Measurements from ENCODE around the gene PITX1. TPM values are rescaled to one million over a fixed set of nuclear protein-coding genes. Genes with fewer than 3 reads are reported as not detected.

PITX1 gene
- polyA plus RNA-seq, 3 donors, result not detected

- no peak for DNase-seq (ENCODE audit: extremely low read depth in 1 of 11, low read depth in 9 of 11, low spot score in 4 of 11)
These were observed 1.4 kb downstream of the PITX1 start for GRCh38 chr5:135032695-135032998.

- DNase-seq (ENCODE audit: extremely low read depth in 1 of 11, low read depth in 9 of 11, low spot score in 4 of 11), result no peak
These were observed 2.0 kb downstream of the PITX1 start for GRCh38 chr5:135031813-135032694.

DNA sequence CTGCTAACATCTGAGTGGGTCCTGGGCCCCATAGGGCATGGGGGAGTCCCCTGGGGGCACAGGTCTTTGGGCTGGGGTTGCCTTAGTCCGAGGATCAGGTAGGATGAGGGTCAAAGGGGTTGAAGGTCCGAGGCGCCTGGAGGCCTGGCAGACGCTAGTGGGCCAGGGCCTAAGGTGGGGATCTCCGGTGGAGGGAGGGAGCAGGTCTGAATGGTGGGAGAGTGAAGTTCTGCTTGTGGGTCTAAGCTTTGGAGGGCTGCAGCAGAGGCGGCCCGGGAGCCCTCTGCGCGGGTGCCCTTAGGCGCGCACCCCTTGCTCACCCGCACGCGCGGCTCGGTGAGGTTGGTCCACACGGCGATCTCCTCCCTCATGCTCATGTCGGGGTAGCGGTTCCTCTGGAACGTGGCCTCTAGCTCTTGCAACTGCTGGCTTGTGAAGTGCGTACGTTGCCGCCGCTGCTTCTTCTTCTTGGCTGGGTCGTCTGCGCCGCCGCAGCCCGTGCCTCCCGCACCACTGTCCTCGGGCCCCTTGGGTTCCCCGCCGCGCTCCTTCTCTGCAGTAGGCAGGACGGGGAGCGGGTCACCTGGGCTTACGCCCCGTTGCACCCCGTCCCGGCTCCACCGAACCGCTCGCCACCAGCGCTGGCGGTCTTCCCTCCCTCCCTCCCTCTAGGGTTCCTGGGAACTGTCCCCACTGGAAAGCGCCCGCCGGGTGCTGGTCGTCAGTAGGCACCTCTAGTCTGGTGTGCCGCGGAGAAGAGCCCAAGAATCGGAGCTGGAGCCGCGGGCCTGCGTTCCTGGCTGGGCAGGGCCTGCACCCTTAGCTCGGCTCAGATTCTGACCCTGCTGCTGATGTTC lies 2.8 kb downstream of the PITX1 start:
- DNase-seq (ENCODE audit: extremely low read depth in 1 of 11, low read depth in 9 of 11, low spot score in 4 of 11), result no peak

DNA sequence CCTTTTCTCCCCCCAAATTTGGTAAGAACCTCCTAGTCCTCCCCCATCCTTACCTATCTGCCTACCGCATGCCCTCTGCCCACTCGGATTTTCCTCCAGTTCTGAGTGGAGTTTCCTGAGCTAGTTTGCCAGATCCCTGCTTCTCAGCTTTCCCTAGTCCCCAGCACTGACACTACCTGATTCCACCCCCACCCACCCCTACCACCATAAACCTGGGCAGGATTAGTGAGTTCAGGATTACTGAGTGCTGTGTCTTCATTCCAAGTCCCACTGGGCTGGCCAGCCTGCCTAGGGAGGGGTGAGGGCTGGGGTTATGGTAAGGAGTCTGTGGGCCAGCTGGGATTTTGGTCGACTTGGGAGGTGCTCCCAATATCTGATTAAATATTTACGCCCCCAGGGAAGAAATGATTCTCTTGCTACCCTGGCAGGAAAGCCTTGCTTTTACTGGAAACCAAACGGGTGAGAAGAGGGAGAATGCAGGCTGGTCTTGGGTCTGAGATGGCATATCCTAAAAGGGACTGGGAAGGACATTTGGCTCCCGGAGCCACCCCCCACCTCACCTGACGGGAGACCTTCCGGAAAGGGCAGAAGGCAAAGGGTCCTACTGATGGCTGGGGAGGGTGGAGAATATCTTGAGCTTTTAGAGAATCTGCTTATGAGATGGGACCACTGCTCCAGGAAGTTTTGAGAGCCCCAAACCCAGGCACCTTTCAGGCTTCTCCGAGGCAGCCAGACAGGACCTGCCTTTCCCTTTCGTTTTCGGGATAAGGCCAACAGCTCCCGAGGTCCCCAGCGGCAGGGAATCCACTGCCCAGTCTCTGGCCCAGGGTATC lies 3.7 kb downstream of the PITX1 start:
- no peak for DNase-seq (ENCODE audit: extremely low read depth in 1 of 11, low read depth in 9 of 11, low spot score in 4 of 11)

DNA sequence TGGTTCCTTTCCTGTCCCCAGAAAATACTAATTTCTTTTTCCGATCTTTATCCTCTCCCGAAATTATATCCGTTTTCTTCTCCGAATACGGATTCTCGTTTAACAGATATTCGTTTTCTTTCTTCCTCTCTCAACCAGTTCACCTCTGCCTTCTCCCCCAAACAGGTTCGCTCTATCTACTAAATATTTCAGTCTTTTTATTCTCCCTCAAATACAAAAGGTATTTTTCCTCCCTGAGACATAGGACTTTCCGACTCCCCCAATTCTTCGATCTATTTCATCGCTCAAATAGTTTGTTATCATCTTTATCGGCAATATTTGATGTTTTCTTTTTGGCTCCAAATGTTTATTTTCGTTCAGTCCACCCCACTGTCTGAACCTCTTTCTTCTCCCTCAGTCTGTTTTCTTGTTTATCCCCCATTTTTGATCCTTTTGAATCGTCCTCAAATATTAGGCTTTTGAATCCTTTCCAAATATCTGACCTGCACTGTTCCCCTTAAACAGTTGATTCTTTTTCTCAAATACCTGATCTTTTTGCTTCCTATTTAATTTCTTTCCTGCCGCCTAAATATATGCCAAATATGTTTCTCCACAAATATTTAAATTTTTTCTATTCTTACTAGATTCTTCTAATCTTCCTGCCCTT lies 4.4 kb downstream of the PITX1 start:
- no peak for DNase-seq (ENCODE audit: extremely low read depth in 1 of 11, low read depth in 9 of 11, low spot score in 4 of 11)

DNA sequence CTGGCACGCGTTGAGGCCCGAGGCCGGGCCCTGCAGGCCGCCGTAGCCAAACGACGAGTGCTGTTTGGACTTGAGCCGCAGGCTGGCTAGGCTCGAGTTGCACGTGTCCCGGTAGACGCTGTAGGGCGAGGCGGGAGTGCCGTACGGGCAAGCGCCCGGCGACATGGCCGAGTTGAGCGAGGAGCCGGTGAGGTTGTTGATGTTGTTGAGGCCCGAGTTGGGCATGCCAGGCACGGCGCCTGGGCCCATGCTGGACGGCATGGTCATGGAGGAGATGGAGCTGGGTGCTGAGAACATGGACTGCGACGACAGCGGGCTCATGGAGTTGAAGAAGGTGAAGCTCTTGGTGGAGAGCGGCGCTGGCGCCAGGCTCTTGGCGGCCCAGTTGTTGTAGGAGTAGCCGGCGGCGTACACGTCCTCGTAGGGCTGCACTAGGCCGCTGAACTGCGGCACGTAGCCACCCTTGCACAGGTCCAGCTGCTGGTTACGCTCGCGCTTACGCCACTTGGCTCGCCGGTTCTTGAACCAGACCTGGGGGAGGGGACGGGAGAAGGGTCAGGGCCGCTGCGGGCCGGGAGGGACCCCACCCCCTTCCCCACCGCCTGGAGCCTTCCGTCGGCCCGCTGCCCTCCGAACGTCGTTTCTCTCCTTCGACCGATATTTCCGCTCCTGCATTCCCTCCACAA lies 5.1 kb downstream of the PITX1 start:
- no peak for DNase-seq (ENCODE audit: extremely low read depth in 1 of 11, low read depth in 9 of 11, low spot score in 4 of 11)

GRCh38 chr5:135027697-135028615 lies 6.1 kb downstream of the PITX1 start:
- no peak for DNase-seq (ENCODE audit: extremely low read depth in 1 of 11, low read depth in 9 of 11, low spot score in 4 of 11)

GRCh38 chr5:135027266-135027696 lies 6.7 kb downstream of the PITX1 start:
- no peak for DNase-seq (ENCODE audit: extremely low read depth in 1 of 11, low read depth in 9 of 11, low spot score in 4 of 11)

DNA sequence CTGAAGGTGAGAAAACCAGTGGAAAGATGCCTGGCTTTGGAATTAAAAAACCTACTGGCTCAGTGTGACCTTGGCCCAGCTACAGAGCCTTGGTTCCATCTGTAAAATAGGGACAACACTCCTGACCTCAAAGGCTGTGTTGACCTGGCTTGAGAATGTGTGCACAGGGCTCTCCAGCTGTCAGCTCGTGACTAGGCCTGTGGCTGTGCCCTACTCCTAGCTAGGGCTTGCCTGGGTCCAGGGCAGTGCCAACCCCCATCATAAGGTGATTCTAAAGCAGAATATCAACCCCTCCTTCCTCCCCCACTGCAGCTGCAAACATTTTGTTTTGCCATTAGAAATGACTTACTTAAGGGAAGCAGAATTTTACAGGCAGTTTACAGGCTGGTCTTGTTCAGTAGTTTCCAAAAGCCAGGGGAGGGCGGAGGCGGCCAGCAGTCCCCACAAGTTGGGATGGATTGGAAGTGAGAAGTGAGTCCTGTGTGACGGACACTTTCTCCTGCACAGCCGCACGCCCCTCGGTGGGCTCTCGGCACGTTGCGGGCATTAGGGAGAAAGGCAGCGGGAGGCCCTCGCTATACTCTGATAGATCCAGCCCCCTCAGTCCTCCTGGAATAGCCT lies 7.3 kb downstream of the PITX1 start:
- no peak for DNase-seq (ENCODE audit: extremely low read depth in 1 of 11, low read depth in 9 of 11, low spot score in 4 of 11)

GRCh38 chr5:135025730-135026644 lies 8.0 kb downstream of the PITX1 start:
- no peak for DNase-seq (ENCODE audit: extremely low read depth in 1 of 11, low read depth in 9 of 11, low spot score in 4 of 11)

DNA sequence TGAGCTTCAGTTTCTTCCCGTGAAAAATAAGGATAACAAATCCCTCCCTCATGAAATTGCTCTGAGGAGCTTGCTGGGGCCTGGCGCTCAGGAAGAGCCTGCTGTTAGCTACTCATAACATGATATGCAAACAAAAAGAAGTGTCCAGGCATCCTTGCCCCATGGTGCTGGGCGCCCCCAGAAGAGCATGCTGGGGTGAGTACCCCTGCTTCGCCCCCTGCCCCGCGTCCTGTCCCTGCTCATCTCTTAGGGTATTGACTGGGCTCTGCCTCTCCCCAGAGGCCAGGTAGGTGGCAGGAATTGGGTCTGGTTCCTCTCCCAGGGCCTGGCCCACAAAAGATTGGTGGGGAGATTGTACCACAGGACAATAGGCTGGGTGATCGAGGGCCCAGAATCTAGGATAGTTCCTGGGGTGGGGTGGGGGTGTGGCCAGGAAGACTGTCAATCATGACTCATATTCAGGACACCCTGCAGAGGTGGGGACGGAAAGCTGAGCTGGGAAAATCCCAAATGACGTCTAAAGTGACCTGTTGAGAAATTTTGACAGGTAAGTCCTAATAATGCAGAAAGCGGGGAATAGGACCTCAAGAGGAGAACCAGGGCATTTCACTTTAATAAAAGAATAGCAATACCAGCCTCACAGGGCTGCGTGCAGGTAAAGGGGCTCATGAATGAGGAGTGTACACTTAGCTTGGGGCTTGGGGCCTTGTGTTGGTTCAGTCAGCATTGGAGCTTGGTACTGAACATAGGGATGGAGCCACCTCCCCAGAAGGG lies 8.9 kb downstream of the PITX1 start:
- DNase-seq (ENCODE audit: extremely low read depth in 1 of 11, low read depth in 9 of 11, low spot score in 4 of 11), result no peak

- DNase-seq (ENCODE audit: extremely low read depth in 1 of 11, low read depth in 9 of 11, low spot score in 4 of 11), result no peak
These were observed 13.7 kb downstream of the PITX1 start for GRCh38 chr5:135020111-135020895.

GRCh38 chr5:135019314-135019713 lies 14.7 kb downstream of the PITX1 start:
- DNase-seq (ENCODE audit: extremely low read depth in 1 of 11, low read depth in 9 of 11, low spot score in 4 of 11), result no peak

DNA sequence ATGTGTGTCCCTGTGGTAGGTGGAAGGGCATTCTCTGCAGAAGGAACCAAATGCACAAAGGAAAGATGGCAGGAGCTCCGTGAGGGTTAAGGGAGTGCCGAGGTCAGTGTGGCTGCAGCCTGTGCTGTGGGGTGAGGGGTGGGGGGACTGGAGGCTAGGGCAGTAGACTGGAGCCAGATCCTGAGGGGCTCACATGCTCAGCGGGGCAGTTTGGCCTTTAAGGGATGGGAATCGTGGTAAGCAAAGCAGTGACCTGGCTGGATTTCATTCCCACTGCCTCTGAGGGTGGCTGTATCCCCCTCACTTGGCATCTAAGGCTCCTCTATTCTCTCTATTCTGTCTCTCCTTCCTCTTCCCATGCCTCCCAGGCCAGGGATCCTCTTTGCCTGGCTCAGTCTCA lies 15.6 kb downstream of the PITX1 start:
- DNase-seq (ENCODE audit: extremely low read depth in 1 of 11, low read depth in 9 of 11, low spot score in 4 of 11), result no peak
